CD4-positive, alpha-beta T cell treated with Interleukin-17A for 1 hour (primary cell): Measurements from ENCODE around the gene POLR3E.

Experiments
- DNase-seq: peaks from one replicate; pipeline ENCODE4 v3.0.0-alpha.2; 2020

The POLR3E gene

DNA sequence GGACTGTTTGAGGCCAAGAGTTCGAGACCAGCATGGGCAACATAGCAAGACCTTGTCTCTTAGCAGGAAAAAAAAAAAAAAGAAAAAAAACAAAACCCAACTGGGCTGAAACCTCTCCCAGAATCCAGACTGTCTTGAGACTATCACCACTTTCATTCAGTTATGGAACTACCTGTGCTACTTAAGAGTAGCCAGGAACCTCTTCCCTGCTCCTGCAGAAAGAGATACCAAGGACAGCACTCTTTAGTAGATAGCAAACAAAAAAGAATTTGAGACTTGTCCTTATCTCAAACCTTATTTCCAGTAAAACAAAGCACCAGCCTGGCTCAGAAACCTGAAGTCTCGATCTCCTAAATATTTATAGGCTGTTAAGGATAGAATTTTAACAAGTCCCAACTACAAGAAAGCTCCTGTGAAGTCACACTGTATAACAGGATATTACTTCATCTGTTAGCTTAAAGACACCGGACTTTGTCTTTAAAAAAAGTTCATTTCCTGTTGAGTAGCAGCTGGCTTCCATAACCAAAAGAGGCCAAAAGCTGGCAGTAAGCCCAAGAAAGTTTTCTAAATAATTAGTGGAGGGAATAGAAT, 72.1 kb downstream of the POLR3E start:
- DNase-seq: peak; percentile 61

DNA sequence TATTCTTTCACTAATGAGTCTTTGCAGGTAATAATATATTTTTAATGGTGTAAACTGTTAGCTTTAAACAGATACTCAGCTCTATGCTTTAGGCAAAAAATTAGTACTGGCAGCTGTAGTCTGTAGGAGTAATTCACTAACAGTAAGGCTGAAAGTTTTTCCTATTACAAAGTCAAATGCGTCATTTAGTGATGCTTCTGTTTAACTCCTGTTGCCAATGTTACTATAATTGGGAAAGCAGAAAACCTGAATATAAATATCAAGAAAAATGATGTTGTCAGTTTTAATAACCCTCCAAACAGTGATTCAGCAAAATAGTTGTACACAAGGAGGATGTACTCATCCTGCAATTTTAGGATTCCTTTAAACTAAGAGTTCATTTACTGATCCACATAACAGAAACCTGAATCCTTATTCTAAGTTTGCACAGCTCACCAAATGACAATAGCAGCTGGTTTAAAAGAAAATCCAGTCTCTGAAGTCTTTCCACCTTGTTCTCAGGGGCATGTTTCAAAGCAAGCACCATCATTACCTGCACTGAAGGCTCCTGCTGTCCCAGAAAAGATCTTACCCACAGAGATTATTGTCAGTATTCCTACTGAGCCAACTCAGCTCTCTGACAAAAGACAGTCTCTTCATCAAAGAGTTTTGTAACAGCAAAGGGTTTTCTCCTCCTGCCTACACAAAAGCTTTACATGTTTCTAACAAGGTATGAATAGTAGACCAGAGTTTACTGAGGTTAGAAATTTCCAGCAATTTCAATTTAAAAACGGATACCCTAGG, 73.0 kb downstream of the POLR3E start:
- no peak for DNase-seq

DNA sequence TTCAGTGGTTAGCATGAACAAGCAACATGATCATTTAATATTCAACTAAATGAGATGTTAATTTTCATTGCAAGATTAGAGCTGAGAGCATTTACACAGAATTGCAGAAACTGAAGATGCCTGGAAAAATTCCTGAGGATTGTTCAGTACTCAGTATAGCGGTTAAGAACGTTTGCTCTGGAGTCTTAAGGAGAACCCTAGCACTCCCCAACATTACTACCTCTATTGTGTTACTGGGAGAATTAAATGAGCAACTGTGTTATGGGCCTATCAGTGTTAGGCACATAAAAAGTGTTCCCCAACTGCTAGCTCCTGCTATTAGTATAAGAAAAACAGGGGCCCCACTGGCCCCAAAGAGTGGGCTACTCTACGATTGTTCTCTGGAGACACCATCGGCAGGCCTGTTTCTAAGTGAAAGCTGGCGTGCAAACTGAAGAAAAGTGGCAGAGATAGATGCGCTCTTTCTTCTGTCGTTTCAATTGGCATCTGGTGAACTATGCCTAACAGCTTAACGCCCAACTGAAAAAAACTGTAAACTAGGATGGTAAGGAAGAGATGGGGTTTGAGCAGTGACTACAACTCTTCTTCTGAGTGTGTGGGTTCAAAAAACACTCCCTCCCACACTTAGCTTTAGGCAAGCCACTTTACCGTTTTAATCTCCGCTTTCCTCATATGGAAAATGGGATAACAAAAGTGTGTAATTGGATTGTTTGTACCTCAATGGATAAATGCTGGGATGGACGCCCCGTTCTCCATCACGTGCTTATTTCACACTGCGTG, 75.9 kb downstream of the POLR3E start:
- peak; percentile 18 for DNase-seq

DNA sequence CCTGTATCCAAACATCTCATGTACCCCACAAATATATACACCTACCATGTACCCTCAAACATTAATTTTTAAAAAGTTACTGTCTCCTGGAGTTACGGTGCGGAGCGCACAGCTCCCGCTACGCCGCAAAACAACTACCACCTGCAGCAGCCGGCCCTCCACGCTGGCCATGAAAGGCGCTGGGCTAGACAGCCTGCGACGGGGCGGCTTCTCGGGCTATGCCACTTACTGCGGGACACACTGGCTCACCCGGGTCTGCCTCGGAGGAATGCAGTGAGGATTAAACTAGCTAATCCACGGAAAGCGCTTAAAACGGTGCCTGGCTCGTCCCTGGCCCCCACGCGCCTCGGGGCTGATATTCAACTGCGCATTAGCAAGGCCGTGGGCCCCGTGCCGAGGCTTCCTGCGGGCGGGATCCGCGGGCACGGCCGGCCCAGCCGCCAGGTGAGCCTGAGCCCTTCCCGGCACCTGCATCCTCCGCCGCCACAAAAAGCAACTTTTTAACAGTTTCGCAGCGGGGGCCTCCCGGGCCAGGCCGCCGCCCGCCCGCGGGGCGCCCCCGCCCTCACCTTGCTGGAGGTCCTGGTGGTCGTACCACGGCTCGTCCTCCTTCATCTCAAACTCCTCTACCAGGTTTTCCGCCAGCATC, 76.6 kb downstream of the POLR3E start:
- peak; percentile 36 for DNase-seq

DNA sequence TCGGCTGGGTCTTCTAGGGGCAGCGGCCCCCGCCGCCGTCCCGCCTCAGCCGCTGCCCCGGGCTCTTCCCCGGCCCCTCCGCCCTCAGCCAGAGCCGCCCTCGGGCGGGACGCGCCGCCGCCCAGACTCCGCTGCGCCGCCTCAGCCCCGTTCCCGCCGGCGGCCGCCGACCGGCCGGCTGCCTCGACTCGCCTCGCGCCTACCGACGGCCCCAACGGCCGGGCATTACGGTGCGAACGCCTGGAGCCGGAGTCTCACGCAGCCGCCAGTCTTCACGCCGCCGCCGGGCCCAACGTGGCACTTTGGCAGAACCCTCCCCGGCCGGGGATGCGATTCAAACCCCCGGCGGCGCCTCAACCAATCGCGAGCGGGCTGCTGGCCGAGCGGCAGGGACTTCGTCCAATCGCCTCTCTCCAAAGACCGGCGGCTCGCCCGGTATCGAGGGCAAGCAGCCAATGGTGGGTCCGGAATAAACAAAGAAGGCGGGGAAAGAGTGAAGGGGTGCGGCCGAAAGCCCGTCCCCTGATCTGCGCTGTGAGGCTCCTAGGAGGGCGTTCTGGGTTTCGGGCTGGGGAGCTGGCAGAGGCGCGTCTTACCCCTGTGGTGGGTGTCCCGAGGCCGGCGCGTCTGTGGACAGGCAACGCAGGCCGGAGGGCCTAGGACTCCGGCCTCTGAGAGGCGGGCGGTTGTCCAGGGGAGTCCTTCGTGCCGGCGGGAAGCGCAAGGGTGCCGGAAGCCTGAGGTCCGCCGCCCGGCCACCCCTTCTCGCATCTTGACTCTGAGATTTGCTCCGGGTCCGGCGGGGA, 77.3 kb downstream of the POLR3E start, which contains the start of gene CDR2:
Gene CDR2 (minus strand): TSS at position 309 of the 806 bp plus-strand sequence. CDS start 310 bp downstream, outside the sequence.
- peak; percentile 99 for DNase-seq

DNA sequence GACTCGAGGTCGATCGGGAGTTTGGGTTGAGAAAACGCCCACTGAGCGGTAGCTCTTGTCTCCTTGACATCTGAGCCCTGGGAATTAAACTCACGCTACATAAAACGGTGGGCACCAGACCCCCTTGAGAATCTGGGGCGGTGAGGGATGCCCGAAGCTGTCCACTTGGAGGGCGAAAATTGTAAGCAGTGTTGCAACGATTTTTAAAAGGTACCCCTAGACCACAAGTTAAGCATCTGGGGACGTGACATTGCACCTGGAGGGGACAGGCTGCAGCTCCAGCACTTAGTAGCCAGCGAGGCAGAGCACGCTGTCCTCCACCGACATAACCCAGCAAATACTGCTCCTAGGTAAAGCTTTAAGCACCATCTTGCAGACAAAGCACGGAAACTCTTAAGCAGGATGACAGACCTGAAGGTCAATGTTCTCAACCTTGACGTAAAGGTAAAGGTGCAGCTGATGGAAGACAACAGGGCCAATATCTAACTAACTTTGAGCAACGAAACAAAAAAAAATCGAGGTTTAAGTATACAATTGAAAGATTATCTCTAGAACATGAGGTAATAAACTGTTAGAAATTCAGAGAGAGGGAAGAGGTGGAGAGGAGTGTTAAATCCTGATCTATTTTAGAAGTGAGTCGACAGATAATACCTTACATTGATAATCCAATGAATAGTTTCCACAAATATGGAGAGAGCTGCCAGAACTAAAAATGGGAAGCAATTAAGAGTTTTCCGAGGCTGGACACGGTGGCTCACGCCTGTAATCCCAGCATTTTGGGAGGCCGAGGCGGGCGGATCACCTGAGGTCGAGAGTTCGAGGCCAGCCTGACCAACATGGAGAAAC, 78.1 kb downstream of the POLR3E start:
- no peak for DNase-seq

DNA sequence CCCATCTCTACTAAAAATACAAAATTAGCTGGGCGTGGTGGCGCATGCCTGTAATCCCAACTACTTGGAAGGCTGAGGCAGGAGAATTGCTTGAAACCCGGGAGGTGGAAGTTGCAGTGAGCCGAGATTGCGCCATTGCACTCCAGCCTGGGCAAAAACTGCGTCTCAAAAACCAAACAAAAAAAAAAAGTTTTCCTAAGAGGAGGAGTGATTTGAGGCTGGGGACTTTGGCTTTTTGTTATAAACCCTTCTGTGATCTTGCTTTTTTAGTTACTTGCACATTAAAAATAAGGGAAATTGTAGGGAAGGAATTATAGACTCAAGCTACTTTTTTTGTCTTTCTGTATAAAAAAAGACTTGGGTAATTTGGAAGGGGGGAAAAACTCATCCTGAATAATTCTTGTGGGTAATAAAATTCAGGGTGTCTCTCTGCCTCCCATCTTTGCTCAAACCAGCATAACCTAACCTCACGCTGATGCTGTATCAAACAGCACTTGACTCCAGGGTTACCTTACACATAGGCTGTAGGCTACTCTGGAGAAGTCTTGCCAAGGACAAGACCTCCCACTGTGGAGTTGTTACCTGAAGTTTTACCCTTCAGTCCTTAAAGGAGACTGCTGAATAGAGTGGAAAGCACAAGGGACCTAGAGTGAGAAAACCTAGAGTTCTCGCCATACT, 78.9 kb downstream of the POLR3E start:
- DNase-seq: no peak

DNA sequence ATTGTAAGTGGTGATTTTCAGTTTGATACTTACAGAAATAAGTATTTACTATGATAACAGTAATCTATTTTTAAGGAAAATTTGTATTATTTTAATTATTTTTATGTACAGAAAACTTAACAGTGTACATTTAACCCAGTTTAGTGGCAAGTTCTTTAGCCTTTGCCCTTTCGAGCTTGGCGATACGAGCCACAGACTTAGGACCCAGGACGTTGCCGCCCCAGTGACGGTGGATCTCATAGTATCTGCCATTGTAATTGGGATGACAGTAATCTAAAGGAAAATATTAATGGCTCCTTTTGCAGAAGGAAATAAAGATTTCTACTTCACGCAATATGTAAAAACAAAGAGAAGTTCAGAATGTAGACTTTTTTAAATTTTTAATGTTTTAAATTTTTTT, 82.4 kb downstream of the POLR3E start:
- no peak for DNase-seq

DNA sequence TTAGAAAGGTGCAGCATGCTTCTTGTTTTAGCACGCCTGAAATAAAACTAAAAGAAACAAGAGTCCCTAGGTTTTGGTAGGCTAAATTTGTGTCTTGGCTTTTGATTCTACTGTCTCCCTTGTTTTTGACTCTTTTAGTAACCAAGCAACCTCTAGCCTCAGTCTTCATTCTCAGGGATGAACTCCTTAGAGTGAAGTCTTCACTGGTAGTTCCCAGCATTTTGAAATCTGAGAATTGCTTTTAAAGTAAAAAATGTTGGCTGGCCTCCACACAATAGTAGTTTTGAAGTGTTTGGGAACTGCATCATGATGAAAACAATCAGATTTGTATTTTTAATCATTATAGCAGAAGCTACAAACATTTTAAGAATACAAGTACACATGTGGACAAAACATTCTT, 83.3 kb downstream of the POLR3E start:
- DNase-seq: no peak

DNA sequence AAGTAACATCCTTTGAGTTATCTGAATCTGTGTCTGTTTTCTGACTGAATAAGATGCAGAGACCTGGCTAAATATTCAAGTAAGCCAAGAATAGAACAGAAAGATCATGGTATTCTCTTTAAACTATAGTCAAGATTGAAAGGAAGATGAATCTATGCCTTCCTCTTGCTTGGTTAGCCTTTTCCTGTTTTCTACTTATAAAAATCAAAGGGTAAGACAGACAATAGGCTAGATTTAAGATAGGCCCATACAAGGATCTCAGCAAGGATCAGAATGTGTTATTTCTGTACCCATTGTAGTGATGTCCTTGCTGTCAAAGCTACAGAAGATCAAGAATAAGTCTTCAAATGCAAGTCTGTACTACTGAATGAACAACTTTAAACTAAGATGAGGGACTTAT, 84.2 kb downstream of the POLR3E start:
- peak; percentile 22 for DNase-seq

DNA sequence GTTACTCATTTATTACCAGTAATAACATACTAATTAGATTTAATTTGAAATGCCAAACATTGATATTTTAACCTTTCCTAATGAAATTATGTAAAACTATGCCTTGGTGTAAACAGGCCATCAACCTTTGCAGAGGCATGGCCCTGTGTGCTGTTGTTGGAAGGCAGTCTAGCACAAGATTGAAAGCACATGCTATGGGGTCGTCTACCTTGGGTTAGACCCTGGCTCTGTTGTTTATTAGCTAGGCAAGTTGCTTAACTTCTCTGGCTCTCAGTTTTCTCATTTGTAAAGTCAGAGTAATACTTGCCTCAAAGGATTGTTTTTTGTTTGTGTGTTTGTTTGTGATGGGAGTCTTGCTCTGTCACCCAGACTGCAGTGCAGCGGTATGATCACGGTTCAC, 86.6 kb downstream of the POLR3E start:
- DNase-seq: no peak
